GM19467 (cell line): ENCODE data around the gene FAM83E.

Experiments
- ATAC-seq: cut with Tn5 transposase; IDR thresholded peaks from one replicate; pipeline ENCODE4 v1.9.1; 2021; ENCODE audit warnings: mild to moderate bottlenecking, moderate library complexity; ENCODE audit not compliant: unreplicated experiment

FAM83E gene

GRCh38 chr19:48629599-48630295 lies 14.9 kb upstream of the FAM83E start:
- ATAC-seq, result no peak

GRCh38 chr19:48629297-48629598 lies 14.4 kb upstream of the FAM83E start:
- no peak for ATAC-seq

DNA sequence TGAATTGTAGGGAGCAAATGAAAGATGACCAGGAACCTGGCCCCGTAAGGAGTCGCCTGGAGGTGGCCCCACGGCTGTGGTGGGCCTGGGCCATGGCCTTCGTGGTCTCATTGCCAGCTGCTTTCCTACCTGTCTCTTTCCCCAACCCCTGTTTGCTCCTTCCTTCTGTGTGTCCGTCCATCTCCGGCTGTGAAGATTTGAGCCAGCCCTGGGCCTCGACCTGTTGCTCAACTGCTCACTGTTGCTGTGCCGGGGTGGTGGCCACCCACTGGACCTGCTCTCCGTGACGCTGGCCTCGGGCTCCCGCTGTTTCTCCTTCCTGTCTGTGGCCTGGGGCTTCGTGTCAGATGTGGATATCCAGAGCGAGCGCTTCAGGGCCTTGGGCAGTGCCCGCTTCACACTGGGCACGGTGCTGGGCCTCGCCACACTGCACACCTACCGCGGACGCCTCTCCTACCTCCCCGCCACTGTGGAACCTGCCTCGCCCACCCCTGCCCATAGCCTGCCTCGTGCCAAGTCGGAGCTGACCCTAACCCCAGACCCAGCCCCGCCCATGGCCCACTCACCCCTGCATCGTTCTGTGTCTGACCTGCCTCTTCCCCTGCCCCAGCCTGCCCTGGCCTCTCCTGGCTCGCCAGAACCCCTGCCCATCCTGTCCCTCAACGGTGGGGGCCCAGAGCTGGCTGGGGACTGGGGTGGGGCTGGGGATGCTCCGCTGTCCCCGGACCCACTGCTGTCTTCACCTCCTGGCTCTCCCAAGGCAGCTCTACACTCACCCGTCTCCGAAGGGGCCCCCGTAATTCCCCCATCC lies 13.8 kb upstream of the FAM83E start:
- no peak for ATAC-seq

GRCh38 chr19:48627865-48628314 lies 13.0 kb upstream of the FAM83E start:
- no peak for ATAC-seq

DNA sequence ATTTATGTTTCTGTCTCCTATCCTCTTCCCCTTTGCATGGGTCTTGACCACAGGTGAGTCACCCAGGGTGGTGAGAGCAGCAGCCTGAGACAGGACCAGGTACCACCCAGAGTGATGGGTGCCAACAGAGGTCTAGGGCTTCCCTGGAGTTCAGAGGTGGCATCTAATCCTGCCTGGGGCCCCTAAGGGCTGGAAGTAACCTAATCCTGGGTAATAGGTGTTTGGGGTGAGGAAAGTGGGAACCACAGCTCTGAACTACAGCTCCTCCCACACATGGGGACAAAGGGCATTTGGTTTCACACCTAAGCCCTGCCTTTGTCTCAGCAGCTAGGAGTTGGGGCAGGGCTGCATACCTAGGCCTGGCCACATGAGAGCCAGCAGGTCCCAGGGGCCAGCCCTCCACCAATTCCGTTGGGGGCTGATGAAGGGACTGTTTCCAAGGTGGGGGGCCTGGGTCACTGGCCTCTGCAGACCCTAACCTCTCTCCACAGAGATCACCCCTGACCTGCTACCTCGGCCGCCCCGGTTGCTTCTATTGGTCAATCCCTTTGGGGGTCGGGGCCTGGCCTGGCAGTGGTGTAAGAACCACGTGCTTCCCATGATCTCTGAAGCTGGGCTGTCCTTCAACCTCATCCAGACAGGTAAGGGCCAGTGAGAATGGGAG lies 12.5 kb upstream of the FAM83E start:
- no peak for ATAC-seq

- no peak for ATAC-seq
Observed at GRCh38 chr19:48625891-48626327, 11.0 kb upstream of the FAM83E start.

GRCh38 chr19:48624791-48625723 lies 10.2 kb upstream of the FAM83E start:
- no peak for ATAC-seq

DNA sequence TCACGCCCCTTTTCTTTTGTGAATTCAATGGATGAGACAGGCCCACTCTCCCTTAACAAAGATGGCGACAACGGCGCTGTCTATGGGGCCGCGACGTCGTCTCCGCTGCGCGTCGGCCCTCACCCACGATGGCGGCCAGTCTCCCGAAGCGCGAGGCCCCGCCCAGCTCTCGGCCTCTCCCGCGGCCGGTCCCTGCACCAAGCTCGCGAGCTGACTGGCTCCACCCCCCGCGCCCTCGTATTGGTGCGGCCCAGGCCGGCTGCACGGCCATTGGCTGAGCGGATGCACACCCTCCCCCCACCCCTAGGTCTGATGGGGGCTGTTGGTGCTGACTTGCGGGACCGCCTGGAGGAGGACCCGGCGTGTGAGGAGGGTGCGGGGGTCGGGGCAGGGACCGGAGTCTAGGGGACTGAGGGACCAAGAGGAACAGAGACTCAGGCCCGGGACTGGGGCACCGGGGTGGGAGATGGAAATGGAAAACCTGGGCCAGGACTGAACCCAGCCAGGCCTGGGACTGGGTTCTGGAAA lies 9.3 kb upstream of the FAM83E start:
- peak; percentile 54 for ATAC-seq

- ATAC-seq, result no peak
Observed at GRCh38 chr19:48623556-48624066, 8.7 kb upstream of the FAM83E start.

GRCh38 chr19:48619692-48620585 lies 5.1 kb upstream of the FAM83E start:
- ATAC-seq, result no peak

- peak; percentile 71 for ATAC-seq
Observed at GRCh38 chr19:48618916-48619691, 4.2 kb upstream of the FAM83E start, which contains the start of the genes RPL18 and SPHK2. Gene RPL18, minus strand, starts transcription at chr19:48619178. Its CDS starts 35 bp downstream, at chr19:48619143. Gene SPHK2, plus strand, starts transcription at chr19:48619506. Its CDS starts 1,009 bp downstream, at chr19:48620515.

DNA sequence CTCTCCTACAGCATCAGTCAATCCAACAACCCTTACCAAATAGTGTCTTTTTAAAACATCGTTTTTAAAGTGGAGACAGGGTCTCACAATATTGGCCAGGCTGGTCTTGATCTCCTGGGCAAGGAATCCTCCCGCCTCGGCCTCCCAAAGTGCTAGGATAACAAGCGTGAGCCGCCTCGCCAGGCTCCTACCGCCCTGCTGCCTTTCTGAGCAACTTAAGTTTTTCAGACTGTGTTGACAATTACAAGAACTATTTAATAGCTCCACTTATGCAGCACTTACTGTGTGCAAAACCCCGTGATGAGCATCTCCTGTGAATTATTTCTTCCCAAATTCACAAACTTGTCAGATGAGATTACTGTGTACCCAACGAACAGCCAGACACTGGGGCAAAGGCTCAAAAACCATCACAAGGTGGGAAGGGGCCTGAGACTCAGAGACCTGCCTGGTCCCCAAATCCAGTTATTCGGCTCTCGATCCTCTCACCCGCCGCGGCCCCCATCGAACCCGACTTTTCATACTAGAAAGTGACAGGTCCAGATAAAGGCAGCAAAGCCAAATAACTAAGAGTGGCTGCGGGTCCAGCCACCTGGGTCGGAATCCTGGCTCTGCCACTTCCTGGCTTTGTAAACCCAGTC lies 3.5 kb upstream of the FAM83E start:
- ATAC-seq, result no peak

DNA sequence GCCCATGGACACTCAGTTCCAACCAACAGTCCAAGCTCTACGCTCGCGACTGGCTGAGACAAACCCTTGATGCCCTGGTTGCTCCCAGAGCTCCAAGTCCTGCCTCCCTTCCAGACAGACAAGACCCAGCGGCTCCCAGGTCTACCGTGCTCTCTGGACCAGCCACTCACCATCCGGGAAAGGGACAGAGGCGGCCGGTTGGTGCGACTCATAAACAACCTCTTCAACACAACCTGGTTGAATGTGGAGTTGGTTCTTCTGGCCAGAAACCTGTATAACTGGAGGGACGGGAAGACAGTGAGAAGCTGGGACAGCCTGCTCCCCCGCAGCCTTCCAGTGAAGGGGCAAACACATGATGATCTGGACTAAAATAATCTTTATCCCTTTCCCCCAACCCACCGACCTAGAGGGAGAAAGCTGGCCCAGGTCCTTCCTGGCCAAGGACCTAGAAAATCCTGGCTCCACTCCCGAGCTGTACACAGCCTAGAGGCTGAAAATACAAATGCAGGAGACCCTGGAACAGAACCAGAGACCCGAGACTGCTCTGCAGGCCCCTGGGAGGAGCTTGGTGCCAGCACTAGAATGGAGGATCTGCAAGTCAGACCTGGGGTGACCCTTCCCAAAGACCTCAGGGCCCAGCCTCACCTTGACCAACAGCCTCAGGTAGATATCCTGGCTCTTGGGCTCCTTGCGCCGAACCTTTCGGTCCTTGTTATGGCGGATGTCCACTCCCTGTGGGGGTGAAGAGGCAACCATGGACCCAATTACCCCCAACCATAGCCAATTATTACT lies 2.5 kb upstream of the FAM83E start:
- ATAC-seq, result no peak

DNA sequence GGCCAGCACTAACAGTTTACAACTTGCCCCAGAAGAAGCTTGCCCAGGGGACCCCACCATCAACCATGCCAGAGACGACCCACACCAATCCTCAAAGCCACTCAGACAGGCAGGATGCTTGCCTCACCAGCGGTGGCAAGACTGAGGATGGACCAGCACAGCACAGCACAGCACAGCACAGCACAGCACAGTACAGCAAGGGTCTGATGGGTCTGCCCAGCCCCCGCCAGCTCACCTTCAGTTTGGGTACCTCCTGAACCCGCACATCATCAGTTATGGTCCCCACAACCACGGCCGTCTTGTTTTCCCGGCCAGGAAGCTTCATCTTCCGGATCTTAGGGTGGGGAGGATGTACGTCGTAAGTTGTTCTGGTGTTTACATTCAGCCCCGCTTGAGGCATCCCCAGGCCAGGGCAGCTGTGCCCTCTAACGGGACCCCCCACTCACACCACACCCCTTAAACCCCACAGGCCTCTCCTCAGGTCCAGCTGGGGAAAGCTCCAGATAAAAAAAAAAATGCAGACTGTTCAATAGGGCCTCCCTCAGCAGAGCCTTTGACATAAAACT lies 1.7 kb upstream of the FAM83E start:
- ATAC-seq, result no peak

DNA sequence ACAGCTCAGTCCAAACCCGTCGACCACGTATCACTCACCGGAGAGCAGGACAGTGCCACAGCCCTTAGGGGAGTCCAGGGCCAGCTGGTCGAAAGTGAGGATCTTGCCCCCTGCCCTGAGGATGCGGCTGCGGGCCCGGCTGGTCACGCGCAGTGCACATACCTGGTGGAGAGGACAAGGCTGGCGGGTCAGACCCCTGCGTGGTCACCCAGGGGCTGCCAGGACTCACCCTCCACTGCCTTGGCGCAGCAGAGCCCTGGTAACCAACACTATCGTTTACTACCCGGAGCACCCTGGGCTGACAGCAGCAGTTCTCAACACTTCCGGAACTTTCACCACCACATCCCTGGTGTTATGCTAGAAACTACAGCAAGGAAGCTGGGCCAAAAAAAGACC lies 1.2 kb upstream of the FAM83E start:
- ATAC-seq, result no peak

DNA sequence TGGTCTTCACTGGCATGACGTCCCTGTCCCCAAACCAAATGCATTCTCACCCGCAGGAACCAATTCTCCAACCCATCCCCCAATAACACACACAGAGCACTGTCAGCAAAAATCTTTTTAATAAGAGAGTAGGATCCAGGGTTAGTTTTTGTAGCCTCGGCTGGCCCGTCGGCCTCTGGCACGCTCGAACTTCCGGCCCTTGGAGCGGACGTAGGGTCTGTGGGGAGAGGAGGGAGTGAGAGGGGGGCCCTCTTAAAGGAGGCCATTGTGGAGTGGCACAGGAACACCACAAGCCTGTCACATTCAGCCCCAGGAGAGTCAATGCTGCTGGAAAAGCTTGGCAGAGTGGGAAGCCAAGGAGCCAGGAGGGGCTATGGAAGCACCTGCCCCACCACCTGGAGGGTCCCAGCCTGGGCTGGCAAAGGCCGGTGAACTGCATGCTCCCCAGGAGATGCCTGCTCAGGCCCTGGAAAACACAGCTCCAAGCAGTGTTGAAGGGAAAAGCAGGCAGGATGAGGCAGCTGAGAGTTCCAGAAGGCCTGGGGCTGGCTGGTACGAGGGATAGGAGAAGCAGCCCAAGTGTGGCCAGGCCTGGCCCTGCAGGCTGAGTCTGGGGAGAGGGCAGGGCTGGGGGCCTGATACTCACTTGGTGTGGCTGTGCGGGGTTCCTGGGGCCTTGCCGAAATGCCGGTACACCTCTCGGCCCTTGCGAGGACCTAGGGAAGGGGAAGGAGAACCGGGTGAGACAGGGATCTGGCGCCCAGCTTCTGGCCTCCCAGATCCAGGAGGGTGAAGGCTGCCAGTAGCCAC lies 560 bp upstream of the FAM83E start:
- no peak for ATAC-seq
